HepG2 (cell line): Measurements from ENCODE around the gene C13orf46. TPM values are rescaled to one million over a fixed set of nuclear protein-coding genes. Genes with fewer than 3 reads are reported as not detected.
A peak's percentile ranks its signal among the peaks of the same experiment; 100 is the strongest.
"Not testable (repeated sequence)": the region's sequence is repeated elsewhere in the genome, so short reads cannot be mapped to it uniquely, and the experiment has no call there.

ENCODE experiments used
- ATAC-seq: fragments of 200-7000 bp; cut with Tn5 transposase; 3 replicates; pipeline ENCODE4 v1.9.1; 2020; ENCODE audit warnings: mild to moderate bottlenecking, moderate library complexity
- BruUV-seq: library from RNA; stranded (reverse); fragments of 400-500 nt; replicated peaks from 2 replicates; lab custom pipeline; 2021; lab: Mats Ljungman, UMichigan
- CTCF ChIA-PET: fragments of 300-600 bp; formaldehyde crosslinking; extraction: SDS; loops from one replicate; lab custom pipeline; 2021; ENCODE audit warnings: low total read pairs, inconsistent platforms, low intra/inter-chr PET ratio; lab: Yijun Ruan, JAX
- POLR2A ChIA-PET: fragments of 350-600 bp; sonication (Branson Sonifier 250); formaldehyde crosslinking; loops from one replicate; lab custom pipeline; 2020; ENCODE audit warnings: antibody characterized with exemption, inconsistent platforms; lab: Yijun Ruan, JAX
- DNase-seq: peaks from one replicate; pipeline ENCODE4 v3.0.0-alpha.2; 2015; ENCODE audit warnings: low spot score
- FAIRE-seq: peaks from 3 replicates; lab custom pipeline; 2011; peaks lifted over from hg19 to GRCh38; lab: Jason Lieb, UNC
- H2AFZ ChIP-seq: one replicate; pipeline ENCODE4 v1.6.1; 2011; ENCODE audit warnings: low read length, inconsistent platforms
- H3K27ac ChIP-seq: fragments of 300-600 bp; 3 replicates; pipeline ENCODE4 v1.8.0; 2011; ENCODE audit warnings: mixed run types, mild to moderate bottlenecking, mixed read lengths, low read length, inconsistent platforms; ENCODE audit not compliant: insufficient read depth; ENCODE audit errors: extremely low read length
- H3K27me3 ChIP-seq, 2 experiments: fragments of 200-600 bp in 1 of 2; 2 replicates in 1 of 2; 3 replicates in 1 of 2; pipeline versions ENCODE4 v1.6.0 to v1.8.0; 2011; ENCODE audit warnings: low read length in 2 of 2, mild to moderate bottlenecking in 2 of 2, moderate library complexity in 2 of 2, inconsistent platforms in 1 of 2; ENCODE audit not compliant: insufficient read depth in 2 of 2, control insufficient read depth in 1 of 2
- H3K36me3 ChIP-seq, 2 experiments: fragments of 200-600 bp in 1 of 2; replicated peaks in 1 of 2; 2 replicates in 1 of 2; 3 replicates in 1 of 2; pipeline versions ENCODE4 v1.5.1 to v1.8.0; 2011; ENCODE audit warnings: low read length in 2 of 2, inconsistent platforms in 1 of 2; ENCODE audit not compliant: insufficient read depth in 2 of 2, control insufficient read depth in 1 of 2
- H3K4me1 ChIP-seq: 2 replicates; pipeline ENCODE4 v1.5.1; 2012; ENCODE audit warnings: low read length, inconsistent platforms; ENCODE audit not compliant: insufficient read depth
- H3K4me2 ChIP-seq: 2 replicates; pipeline ENCODE4 v1.6.0; 2011; ENCODE audit warnings: low read depth, low read length, inconsistent platforms
- H3K4me3 ChIP-seq, 3 experiments: fragments of 200-600 bp in 1 of 3; sonication (generic), shearing (Covaris generic) in 1 of 3; replicated peaks in 1 of 3; 2 replicates each; pipeline ENCODE4 v1.5.1; 2011 to 2016; ENCODE audit warnings: low read length in 3 of 3, inconsistent platforms in 2 of 3, low read depth in 2 of 3, mild to moderate bottlenecking in 2 of 3, control low read depth in 1 of 3, mixed read lengths in 1 of 3; ENCODE audit not compliant: insufficient read depth in 1 of 3
- H3K79me2 ChIP-seq: one replicate; pipeline ENCODE4 v1.6.1; 2011; ENCODE audit warnings: low read length, inconsistent platforms; ENCODE audit not compliant: insufficient read depth
- H3K9ac ChIP-seq: 2 replicates; pipeline ENCODE4 v1.6.0; 2011; ENCODE audit warnings: mild to moderate bottlenecking, low read depth, low read length, inconsistent platforms; ENCODE audit not compliant: insufficient read depth
- H3K9me3 ChIP-seq: 2 replicates; pipeline ENCODE4 v1.5.1; 2012; ENCODE audit warnings: mild to moderate bottlenecking, low read length
- H4K20me1 ChIP-seq: 2 replicates; pipeline ENCODE4 v1.6.0; 2011; ENCODE audit warnings: inconsistent platforms, mild to moderate bottlenecking, low read length, moderate library complexity; ENCODE audit not compliant: insufficient read depth
- CCDC6 ChIP-seq: sonication (generic); formaldehyde crosslinking; IDR thresholded peaks from 2 replicates; pipeline ENCODE4 v1.8.1; 2022; ENCODE audit warnings: mild to moderate bottlenecking, missing genetic modification reagents, moderate library complexity
- HMGA1 ChIP-seq: sonication (generic); formaldehyde crosslinking; conservative IDR thresholded peaks from 2 replicates; pipeline ENCODE4 v1.4.0; 2020; ENCODE audit warnings: missing genetic modification reagents
- KAT8 ChIP-seq: IDR thresholded peaks from 2 replicates; pipeline ENCODE4 v1.6.1; 2016; ENCODE audit warnings: missing genetic modification reagents, missing compliant biosample characterization
- NFE2L1 ChIP-seq: sonication (generic); formaldehyde crosslinking; IDR thresholded peaks from 2 replicates; pipeline ENCODE4 v1.4.0; 2020; ENCODE audit warnings: missing genetic modification reagents, mild to moderate bottlenecking, borderline replicate concordance
- SNRNP70 ChIP-seq: fragments of 200-400 bp; formaldehyde crosslinking; IDR thresholded peaks from 2 replicates; pipeline ENCODE4 v1.6.1; 2017; ENCODE audit warnings: mild to moderate bottlenecking, low read depth, low read length, moderate library complexity
- U2AF1 ChIP-seq: fragments of 200-400 bp; formaldehyde crosslinking; optimal IDR thresholded peaks from 2 replicates; pipeline ENCODE3; 2017; ENCODE audit warnings: mild to moderate bottlenecking, low read depth, low read length
- ZNF296 ChIP-seq: sonication (generic); formaldehyde crosslinking; conservative IDR thresholded peaks from 2 replicates; pipeline ENCODE4 v1.5.0; 2020; ENCODE audit warnings: mild to moderate bottlenecking, missing genetic modification reagents
- ZNF546 ChIP-seq: sonication (generic); formaldehyde crosslinking; conservative IDR thresholded peaks from 2 replicates; pipeline ENCODE4 v1.8.1; 2023; ENCODE audit warnings: mild to moderate bottlenecking, missing genetic modification reagents
- ZNF605 ChIP-seq: sonication (generic); formaldehyde crosslinking; IDR thresholded peaks from 2 replicates; pipeline ENCODE4 v1.8.0; 2022; ENCODE audit warnings: mild to moderate bottlenecking, missing genetic modification reagents
- WGBS: methylation state at CpG from one replicate; pipeline ENCODE4 v1.1.6; 2017; ENCODE audit warnings: low lambda C conversion rate; 5-methylcytosine and 5-hydroxymethylcytosine counted together
- in situ Hi-C: cut with HindIII; loops from 2 replicates; pipeline ENCODE4 v1.10.0; 2017; ENCODE audit warnings: low pct_unique_long_range_greater_than_20kb; ENCODE audit not compliant: extremely low pct_ligation_motif_present
- intact Hi-C: fragments of 100-400 bp; cut with micrococcal nuclease; formaldehyde crosslinking; loops from one replicate; pipeline ENCODE4 v1.10.0; 2022; ENCODE audit not compliant: unreplicated experiment
- polyA plus RNA-seq, 8 experiments: library from polyadenylated mRNA; depleted of rRNA in 3 of 8; stranded (reverse) in 7 of 8; unstranded in 1 of 8; fragments of >200 nt; fragmentation: Illumina TruSeq in 4 of 8; extraction: Trizol in 4 of 8; gene quantifications; 2 replicates each; pipeline versions ENCODE4 v1.2.1 to v1.2.3, GENCODE V29; 2011 to 2016; ENCODE audit warnings: low read depth in 4 of 8, missing spikeins in 1 of 8, mixed read lengths in 1 of 8; ENCODE audit not compliant: insufficient read depth in 1 of 8
- total RNA-seq, 5 experiments: library from RNA; depleted of rRNA; stranded (reverse); fragments of >200 nt; fragmentation: Illumina TruSeq; extraction: Trizol; gene quantifications; 2 replicates each; pipeline ENCODE4 v1.2.3, GENCODE V29; 2016; ENCODE audit warnings: low read depth in 1 of 5
- TF ChIP-seq, protein P1 (sequence below): sonication (generic); formaldehyde crosslinking; IDR thresholded peaks from 2 replicates; pipeline ENCODE4 v1.8.1; 2023; ENCODE audit warnings: mild to moderate bottlenecking, missing genetic modification reagents, borderline replicate concordance
- TF ChIP-seq, protein P2 (sequence below): sonication (generic); formaldehyde crosslinking; IDR thresholded peaks from 2 replicates; pipeline ENCODE4 v1.4.0; 2020; ENCODE audit warnings: missing genetic modification reagents

Gene C13orf46
- total and polyA plus RNA-seq, 2 of the 13 experiments (the other 11 are each of a cell fraction or from before 2014, with no cell fraction given) = 0.01 TPM; not detected in 1

DNA sequence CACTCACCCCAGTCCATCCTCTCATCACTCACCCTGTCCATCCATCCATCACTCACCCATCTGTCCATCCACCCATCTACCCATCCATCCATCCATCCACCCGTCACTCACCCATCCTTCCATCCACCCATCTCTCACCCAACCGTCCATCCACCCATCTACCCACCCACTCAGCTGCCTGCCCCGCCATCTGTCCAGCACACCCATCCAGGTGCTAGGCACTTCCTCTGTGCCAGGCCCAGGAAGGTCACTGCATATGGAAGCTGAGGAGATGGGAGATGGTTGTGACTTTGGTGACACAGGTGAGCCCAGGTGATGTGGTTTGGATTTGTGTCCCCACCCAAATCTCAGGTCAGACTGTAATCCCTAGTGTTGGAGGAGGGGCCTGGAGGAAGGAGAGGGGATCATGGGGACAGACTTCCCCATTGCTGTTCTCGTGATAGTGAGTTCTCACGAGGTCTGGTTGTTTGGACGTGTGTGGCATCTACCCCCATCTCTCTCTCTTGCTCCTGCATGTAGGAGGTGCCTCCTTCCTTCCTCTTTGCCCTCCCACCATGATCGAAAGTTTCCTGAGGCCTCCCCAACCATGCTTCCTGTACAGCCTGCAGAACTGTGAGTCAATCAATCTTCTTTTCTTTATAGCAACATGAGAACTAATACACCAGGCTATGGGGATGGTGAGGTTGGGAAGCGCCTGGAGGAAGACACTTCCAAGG is 15.9 kb upstream of the C13orf46 start (continued):
- no peak for TF ChIP-seq CCDC6 (CRISPR knock-in tag)
- no peak for TF ChIP-seq KAT8

DNA sequence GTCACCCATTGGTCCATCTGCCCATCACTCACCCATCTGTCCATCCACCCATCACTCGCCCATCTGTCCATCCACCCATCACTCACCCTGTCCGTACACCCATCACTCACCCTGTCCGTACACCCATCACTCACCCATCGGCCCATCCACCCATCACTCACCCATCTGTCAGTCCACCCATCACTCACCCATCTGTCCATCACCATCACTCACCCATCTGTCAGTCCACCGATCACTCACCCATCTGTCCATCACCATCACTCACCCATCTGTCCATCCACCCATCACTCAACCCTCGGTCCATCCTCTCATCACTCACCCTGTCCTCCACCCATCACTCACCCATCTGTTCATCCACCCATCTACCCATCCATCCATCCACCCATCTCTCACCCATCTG is 15.0 kb upstream of the C13orf46 start:
- intact Hi-C loops, H3K27me3 ChIP-seq, FAIRE-seq, H3K4me3 ChIP-seq, H3K4me1 ChIP-seq, H3K27ac ChIP-seq, H4K20me1 ChIP-seq, POLR2A ChIA-PET, CTCF ChIA-PET, H3K79me2 ChIP-seq, DNase-seq, H3K4me2 ChIP-seq, H3K36me3 ChIP-seq, in situ Hi-C loops, BruUV-seq, H3K9me3 ChIP-seq, H3K9ac ChIP-seq, ATAC-seq, H2AFZ ChIP-seq: not testable (repeated sequence)
- 23% methylated on average over 6 of the region's 6 CpGs for WGBS

DNA sequence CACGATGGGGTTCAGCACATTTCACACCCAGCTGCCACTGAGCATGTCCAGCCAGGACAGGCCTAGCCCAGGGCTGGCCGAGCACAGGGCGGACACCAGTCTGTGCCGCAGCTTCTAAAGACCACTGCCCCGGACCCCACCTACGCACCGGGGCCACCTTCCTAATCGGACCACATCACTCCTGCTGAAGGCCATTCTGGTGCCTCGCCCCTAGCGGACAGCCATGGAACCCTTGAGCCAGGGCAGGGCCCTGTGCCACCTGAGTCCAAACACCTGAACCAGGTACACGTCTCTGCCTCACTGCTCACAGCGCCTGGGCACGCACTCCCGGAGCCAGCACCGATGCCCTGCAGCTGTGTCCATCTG is 8.4 kb upstream of the C13orf46 start:
- no peaks in the 10 kb centered on the region for H3K79me2 ChIP-seq
- H3K27me3 ChIP-seq = peaks cover 2 to 10% of the 10 kb centered on the region in 2 experiments; a peak in 3 of 5 replicates
- FAIRE-seq = no peak
- in situ Hi-C loops = no loop called here
- H3K4me1 ChIP-seq = no peaks in the 10 kb centered on the region
- no peak overlapping the region for H3K9ac ChIP-seq
- H3K4me3 ChIP-seq = no peak overlapping the region
- no CpG with 5 or more reads among the region's 15 CpGs for WGBS
- ATAC-seq = peak; percentile 59
- H2AFZ ChIP-seq = no peak overlapping the region
- no peaks in the 10 kb centered on the region for H3K9me3 ChIP-seq
- H4K20me1 ChIP-seq = no peaks in the 10 kb centered on the region
- intact Hi-C loops = no loop called here
- ChIA-PET CTCF (no interaction called here), POLR2A (no interaction called here)
- DNase-seq = no peak
- H3K4me2 ChIP-seq = no peak overlapping the region
- BruUV-seq = no TSS peak
- no peak overlapping the region for H3K27ac ChIP-seq
- no peaks in the 10 kb centered on the region for H3K36me3 ChIP-seq
- TF ChIP-seq, protein P1, sequence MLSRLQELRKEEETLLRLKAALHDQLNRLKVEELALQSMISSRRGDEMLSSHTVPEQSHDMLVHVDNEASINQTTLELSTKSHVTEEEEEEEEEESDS (CRISPR knock-in tag) = no peak
- TF ChIP-seq ZNF605 (CRISPR knock-in tag) (no peak), NFE2L1 (CRISPR knock-in tag) (no peak), SNRNP70 (no peak), ZNF546 (no peak), U2AF1 (no peak), ZNF296 (CRISPR knock-in tag) (no peak), HMGA1 (CRISPR knock-in tag) (no peak)
- TF ChIP-seq, protein P2, sequence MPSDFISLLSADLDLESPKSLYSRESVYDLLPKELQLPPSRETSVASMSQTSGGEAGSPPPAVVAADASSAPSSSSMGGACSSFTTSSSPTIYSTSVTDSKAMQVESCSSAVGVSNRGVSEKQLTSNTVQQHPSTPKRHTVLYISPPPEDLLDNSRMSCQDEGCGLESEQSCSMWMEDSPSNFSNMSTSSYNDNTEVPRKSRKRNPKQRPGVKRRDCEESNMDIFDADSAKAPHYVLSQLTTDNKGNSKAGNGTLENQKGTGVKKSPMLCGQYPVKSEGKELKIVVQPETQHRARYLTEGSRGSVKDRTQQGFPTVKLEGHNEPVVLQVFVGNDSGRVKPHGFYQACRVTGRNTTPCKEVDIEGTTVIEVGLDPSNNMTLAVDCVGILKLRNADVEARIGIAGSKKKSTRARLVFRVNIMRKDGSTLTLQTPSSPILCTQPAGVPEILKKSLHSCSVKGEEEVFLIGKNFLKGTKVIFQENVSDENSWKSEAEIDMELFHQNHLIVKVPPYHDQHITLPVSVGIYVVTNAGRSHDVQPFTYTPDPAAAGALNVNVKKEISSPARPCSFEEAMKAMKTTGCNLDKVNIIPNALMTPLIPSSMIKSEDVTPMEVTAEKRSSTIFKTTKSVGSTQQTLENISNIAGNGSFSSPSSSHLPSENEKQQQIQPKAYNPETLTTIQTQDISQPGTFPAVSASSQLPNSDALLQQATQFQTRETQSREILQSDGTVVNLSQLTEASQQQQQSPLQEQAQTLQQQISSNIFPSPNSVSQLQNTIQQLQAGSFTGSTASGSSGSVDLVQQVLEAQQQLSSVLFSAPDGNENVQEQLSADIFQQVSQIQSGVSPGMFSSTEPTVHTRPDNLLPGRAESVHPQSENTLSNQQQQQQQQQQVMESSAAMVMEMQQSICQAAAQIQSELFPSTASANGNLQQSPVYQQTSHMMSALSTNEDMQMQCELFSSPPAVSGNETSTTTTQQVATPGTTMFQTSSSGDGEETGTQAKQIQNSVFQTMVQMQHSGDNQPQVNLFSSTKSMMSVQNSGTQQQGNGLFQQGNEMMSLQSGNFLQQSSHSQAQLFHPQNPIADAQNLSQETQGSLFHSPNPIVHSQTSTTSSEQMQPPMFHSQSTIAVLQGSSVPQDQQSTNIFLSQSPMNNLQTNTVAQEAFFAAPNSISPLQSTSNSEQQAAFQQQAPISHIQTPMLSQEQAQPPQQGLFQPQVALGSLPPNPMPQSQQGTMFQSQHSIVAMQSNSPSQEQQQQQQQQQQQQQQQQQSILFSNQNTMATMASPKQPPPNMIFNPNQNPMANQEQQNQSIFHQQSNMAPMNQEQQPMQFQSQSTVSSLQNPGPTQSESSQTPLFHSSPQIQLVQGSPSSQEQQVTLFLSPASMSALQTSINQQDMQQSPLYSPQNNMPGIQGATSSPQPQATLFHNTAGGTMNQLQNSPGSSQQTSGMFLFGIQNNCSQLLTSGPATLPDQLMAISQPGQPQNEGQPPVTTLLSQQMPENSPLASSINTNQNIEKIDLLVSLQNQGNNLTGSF (CRISPR knock-in tag) = no peak
